IPS-18c (cell line): ENCODE measurements around the gene UNKL.

Experiments used
- H3K4me3 ChIP-seq: 2 replicates; pipeline ENCODE4 v1.7.0; 2013; ENCODE audit warnings: low read depth, mild to moderate bottlenecking, low read length, moderate library complexity; ENCODE audit not compliant: insufficient read depth
- H3K9me3 ChIP-seq: one replicate; pipeline ENCODE4 v1.6.1; 2013; ENCODE audit warnings: mild to moderate bottlenecking, low read length, moderate library complexity; ENCODE audit not compliant: control insufficient read depth, insufficient read depth

The UNKL gene

DNA sequence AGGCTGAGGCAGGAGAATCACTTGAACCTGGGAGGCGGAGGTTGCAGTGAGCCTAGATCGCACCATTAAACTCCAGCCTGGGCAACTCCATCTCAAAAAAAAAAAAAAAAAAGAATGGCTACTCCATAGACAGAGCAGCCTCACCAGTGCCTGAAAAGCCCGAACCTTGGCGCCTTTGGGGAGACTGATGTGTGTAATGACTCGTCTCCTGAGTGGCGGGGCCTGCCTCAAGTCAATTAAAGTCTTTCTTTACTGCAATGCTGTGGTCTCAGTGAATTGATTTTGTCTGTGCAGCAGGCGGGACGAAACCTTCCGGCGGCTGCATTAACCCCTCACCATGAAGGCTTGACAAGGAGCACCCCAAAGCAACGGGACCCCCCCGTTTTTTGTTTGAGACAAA is 9.5 kb upstream of the UNKL start:
- Histone ChIP-seq H3K4me3 (no peak overlapping the region), H3K9me3 (no peaks in the 10 kb centered on the region)

GRCh38 chr16:1422076-1422475 is 7.6 kb upstream of the UNKL start:
- Histone ChIP-seq H3K4me3 (no peak overlapping the region), H3K9me3 (no peaks in the 10 kb centered on the region)

DNA sequence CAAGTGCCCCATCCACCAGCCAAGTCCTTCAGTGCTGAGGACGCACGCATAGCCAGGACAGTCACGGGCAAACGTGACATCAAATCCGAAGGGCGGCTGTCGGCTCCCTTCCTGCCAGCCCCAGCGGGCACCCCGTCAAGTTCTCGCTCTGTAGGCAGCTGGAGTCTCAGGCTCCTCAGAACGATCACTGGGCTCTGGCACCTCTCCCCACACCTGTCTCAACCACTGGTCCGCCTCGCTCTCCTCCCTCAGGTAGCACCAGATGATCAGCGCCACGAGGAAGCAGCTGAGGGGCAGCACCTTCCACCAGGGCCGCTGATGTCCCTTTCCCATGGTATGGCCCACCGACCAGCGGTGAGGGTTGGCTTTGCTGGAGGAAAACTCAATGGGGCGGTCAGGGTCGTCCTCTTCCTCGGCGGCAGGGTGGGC is 5.6 kb upstream of the UNKL start:
- Histone ChIP-seq H3K9me3 (no peaks in the 10 kb centered on the region), H3K4me3 (peak overlapping the region; percentile 99)

DNA sequence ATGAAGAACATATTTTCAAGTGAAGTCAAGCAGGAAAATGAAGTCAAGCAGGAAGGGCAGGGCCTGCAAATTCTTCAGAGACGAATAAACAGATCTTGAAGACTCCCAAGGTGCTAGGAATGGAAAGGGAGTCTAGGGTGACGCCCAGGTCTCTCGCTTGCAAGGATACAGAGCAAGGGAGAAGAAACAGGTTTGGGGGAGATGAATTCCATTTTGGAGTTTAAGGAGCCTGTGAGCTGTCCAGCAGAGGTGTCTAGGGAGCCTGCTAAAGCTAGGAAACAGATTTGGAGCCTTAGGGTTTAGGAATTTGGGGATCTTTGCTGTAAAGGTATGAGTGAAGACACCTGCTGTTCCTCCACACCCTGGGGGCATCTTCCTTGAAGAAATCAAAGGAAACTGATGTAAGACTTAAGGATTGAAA is 2.0 kb upstream of the UNKL start:
- no peak overlapping the region for H3K4me3 ChIP-seq
- no peaks in the 10 kb centered on the region for H3K9me3 ChIP-seq

DNA sequence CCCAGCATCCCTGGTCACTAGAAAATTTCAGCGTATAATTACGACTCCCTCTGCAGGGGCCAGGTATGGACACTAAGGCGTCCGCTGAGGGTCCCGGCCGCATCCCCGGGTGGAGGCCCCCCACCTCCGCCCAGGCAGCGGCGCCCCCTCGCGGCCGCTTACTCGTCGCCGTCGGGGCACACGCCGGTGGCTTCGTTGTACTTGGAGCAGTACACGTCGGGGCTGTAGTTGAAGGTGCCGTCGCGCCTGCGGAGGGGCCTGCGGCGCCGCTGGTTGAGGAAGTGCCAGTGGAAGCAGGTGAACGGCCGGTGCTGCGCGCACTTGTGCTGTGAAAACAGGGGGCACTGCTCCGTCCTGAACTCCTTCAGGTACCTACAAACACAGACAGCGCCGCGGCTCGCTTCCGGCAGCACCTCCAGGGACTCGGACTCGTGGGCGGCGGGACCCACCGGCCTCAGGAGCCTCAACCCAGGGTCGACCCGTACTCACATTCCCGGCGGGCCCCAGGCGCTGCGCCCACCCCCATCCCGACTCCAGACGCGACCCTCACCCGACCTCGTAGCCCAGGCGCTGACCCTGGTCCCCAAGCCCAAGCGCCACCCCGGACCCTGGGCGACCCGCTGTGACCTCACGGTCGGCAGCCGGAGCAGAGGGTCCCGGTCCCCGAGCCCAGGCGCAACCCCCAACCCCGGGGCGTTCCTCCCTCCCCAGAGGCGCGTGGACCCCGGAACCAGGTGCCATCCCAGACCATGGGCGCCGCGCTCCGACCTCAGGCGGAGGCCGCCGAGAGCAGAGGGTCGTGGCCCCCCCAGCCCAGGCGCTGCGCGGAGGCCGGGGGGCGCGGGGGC is 596 bp downstream of the UNKL start:
- Histone ChIP-seq H3K4me3 (peak overlapping the region; percentile 82), H3K9me3 (no peaks in the 10 kb centered on the region)

- Histone ChIP-seq H3K4me3 (no peak overlapping the region), H3K9me3 (no peaks in the 10 kb centered on the region)
Observed at GRCh38 chr16:1412847-1413246, 1.7 kb downstream of the UNKL start.

GRCh38 chr16:1408171-1408837 is 6.2 kb downstream of the UNKL start:
- Histone ChIP-seq H3K4me3 (peak overlapping the region; percentile 78), H3K9me3 (no peaks in the 10 kb centered on the region)

GRCh38 chr16:1407753-1408152 is 6.8 kb downstream of the UNKL start:
- Histone ChIP-seq H3K4me3 (no peak overlapping the region; the same call in 1 of the 2 replicates), H3K9me3 (no peaks in the 10 kb centered on the region)

GRCh38 chr16:1403733-1404132 is 10.8 kb downstream of the UNKL start:
- no peak overlapping the region for H3K4me3 ChIP-seq
- H3K9me3 ChIP-seq: no peaks in the 10 kb centered on the region

- Histone ChIP-seq H3K4me3 (no peak overlapping the region), H3K9me3 (no peaks in the 10 kb centered on the region)
Observed at GRCh38 chr16:1403036-1403435, 11.5 kb downstream of the UNKL start.

DNA sequence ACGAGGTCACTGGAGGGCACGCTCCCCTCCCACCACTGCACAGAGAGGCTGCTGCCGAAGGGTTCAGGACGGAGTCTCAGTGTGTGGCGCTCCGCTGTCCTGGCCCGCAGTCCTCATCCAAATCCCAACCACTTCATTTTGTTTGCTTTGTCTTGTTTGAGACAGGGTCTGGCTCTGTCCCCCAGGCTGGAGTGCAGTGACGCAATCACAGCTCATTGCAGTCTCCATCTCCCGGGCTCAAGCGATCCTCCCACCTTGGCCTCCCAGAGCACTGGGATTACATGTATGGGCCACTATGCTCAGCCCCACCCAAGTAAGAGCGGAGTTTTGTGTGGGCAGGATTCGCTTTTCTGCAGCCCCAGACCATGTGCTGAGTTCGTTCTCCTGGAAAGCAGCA is 12.7 kb downstream of the UNKL start:
- Histone ChIP-seq H3K9me3 (no peaks in the 10 kb centered on the region), H3K4me3 (no peak overlapping the region)

DNA sequence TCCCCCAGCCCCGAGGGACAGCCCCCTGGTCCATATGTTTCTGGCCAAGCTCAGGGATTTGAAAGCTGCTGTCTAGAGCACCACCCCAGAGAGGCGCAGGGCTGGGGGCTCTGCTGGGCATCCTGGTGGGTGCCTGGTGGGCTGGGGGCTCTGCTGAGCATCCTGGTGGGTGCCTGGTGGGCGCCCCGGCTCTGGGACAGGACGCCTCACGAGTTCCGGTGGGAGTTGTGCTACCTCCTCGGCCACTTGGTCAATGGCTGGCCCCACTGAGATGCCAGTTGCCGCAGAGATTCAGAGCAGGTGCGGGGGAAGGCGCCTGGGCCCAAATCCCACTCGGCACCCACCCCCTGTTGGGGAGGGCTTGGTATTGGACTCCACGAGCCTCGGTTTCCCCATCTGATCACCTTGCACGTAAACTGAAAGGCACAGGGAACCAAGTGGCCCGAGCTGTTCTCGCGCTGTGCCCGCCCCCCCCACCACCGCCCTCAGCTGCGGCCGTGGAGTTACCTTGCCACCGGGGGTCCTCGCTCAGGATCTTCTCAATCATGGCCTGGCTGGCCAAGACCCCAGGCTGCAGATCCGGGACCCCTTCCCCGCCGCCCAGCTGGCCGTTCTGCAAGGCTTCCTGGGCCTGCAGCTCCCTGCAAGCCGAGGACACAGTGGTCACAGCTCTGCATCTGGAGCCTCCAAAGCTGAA is 13.3 kb downstream of the UNKL start:
- H3K4me3 ChIP-seq: no peak overlapping the region
- no peaks in the 10 kb centered on the region for H3K9me3 ChIP-seq

DNA sequence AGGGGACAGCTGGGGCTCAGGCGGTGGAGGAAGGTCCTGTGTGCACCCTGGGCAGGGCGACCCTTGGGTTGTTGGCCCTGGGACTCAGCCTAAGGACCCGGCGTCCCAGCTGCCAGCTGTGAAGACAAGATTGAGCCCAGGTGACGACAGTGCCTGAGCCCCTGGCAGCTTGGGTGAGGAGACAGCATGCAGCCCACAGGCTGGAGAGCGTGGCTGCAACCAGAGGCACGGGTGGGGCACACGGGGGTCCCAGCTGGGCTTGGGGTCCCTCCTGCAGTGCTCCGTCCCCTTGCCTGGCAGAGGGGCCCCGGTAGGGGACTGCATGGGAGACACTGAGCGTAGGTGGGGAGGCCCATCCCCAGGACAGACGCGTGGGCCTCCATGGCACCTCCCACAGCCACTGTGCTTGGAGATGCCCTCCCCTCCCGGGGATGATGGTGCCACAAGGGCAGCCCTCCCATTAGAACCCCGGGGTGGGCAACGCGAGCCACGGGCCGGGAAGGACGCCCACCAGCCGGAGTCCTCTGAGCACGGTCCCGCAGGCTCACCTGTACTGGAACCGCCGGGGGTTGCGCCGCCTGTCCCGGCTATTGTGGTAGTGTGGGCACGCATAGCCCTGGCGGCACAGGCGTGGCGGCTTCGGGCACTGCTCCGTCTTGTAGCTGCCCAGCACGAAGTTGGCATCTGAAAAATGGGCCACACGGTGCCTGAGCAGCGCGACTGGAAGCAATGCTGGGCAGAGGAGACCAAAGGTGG is 15.5 kb downstream of the UNKL start:
- H3K9me3 ChIP-seq: no peaks in the 10 kb centered on the region
- H3K4me3 ChIP-seq: no peak overlapping the region

DNA sequence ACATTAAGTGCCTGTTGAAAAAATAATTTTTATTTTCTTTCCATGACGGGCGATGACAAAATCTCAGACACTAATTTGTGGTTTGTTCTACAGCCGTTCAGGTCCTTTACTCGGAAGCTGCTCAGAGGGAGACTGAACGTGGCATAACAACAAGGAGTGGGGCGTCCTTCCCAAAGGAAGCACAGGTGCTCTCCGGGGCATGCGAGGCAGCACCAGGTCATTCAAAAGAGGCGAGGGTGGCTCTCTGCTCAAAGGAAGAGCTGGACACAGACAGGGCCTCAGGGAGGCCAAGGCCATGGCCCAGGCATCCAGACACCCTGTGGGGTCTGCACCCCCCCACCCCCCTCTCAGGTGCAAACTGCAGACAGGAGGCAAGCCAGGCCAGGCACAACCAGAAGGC is 16.2 kb downstream of the UNKL start:
- no peak overlapping the region for H3K4me3 ChIP-seq
- no peaks in the 10 kb centered on the region for H3K9me3 ChIP-seq

DNA sequence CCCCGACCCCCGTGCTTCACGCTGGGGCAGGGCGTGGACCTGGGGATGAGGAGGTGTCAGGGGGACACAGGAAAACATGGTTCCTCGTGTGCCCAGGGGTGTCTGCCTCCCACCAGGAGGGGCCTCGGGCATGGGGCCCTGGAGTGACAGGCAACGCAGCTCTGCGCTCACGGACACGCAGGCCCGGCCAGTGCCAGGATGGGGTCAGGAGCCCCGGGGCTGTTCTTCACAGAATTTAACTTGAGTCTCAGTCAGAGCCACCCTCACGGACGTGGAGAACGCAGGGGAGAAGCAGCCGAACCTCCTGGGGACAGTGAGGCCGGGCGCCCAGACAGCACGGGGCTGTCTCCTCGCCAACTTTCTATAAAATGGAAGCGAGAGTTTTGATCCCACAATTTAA is 16.7 kb downstream of the UNKL start:
- no peak overlapping the region for H3K4me3 ChIP-seq
- no peaks in the 10 kb centered on the region for H3K9me3 ChIP-seq

DNA sequence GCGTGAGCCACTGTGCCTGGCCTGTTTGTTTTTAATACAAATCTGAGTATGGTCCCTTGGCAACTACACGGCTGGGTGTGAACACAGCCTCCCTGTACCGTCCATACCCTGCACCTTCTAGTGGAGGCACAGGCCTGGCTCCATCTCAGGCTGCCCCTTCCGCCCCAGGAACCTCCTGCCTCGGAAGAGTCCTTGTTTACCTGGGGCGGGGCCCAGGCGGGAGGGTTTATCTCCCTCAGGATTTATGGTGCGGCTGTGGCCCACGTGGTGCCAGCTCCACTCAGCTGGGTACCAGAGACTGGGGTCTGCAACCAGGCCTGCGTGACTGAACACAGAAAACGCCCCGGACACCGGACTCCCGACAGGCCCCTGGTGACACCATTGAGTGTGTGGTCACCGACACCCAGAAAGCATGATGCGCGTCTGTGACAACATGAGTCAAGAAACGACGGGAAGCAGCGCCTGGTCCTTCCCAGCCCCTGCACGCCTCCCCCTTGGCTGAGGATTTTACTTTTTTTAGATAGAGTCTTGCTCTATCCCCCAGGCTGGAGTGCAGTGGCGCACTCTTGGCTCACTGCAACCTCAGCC is 19.0 kb downstream of the UNKL start:
- no peak overlapping the region for H3K4me3 ChIP-seq
- no peaks in the 10 kb centered on the region for H3K9me3 ChIP-seq

DNA sequence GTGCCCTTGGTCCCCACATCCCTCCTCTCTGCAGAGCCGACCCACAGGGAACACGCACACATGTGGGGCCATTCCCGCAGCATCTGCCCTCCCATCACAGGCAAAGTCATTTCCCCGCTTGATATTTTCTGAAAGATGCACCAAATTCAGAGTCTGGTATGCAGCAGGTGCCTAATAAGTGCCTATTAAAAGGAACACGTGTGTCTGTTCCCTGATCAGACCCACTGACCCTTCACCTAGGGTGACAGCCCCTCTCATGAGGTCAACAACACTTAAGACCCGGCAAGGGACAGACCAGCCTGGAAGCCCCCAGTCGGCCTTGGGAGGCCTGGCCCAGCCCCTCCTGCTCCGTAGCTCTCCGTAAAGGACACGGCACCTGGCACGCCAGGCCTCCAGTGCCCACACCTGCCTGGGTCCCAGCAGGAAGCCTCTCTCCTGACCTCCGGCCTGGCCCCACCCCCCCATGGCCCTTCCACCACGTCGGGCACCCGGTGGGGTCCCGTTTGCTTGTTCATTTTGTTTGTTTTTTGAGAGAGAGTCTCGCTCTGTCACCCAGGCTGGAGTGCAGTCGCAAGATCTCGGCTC is 20.0 kb downstream of the UNKL start:
- H3K9me3 ChIP-seq: no peaks in the 10 kb centered on the region
- H3K4me3 ChIP-seq: no peak overlapping the region
